K562 treated with DMSO at 1 percent for 24 hours (cell line): ENCODE results near the gene ELK4. TPM values are rescaled to one million over a fixed set of nuclear protein-coding genes. Genes with fewer than 3 reads are reported as not detected.

ENCODE experiments used
- total RNA-seq: library from RNA; unstranded; fragments of 300-600 nt; gene quantifications from 2 replicates; pipeline ENCODE4 v1.2.3, GENCODE V29; 2022; ENCODE audit warnings: low read depth; ENCODE audit not compliant: insufficient read depth

The ELK4 gene, protein sequence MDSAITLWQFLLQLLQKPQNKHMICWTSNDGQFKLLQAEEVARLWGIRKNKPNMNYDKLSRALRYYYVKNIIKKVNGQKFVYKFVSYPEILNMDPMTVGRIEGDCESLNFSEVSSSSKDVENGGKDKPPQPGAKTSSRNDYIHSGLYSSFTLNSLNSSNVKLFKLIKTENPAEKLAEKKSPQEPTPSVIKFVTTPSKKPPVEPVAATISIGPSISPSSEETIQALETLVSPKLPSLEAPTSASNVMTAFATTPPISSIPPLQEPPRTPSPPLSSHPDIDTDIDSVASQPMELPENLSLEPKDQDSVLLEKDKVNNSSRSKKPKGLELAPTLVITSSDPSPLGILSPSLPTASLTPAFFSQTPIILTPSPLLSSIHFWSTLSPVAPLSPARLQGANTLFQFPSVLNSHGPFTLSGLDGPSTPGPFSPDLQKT
- 4.0 and 5.4 TPM in 2 replicates for total RNA-seq

DNA sequence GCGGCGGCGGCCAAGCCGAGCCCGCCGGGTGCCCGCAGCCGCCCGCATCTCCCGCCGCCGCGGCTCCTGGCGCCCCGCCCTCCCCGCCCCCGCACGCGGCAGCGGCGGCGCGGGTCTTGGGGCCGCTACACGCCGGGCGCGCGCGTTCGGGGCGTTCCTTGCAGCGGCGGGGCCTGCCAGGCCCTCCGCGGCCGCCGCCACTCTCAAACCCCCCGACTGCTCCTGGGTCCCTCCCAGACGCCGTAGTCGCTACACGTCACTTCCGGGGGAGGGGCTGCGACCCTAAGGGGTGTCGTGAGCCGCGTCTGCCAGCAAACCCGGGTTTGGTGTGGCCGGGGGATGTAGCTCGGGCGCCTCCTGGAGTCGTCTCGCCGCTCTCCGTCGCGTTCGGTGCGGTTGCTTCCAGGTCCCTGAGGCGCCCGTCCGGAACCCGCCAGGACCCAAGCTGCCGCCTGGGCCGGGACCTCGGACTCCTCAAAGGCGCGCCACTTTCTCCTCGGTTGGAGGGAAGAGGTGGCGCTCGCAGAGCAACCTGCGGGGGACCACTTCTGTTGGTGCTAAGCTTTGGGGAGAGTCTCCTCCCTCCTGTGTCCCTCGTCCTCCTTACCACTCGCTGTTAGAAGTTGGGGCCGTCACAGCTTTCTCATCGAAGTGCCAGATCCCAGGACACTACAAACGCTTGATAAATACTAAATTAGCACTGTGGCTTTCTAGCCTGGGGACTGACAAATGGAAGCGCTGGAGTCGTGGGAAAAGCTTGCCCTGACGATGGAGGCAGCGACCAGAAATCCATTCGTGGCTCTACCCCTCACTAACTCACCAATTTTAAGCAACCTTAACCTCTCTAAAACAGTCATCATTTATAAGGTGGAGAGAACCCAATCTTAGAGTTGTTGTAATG, at the start of gene ELK4:
Gene ELK4, minus strand, starts transcription at position 244 of the 901 bp plus-strand sequence. CDS start 8,129 bp downstream, outside the sequence.

DNA sequence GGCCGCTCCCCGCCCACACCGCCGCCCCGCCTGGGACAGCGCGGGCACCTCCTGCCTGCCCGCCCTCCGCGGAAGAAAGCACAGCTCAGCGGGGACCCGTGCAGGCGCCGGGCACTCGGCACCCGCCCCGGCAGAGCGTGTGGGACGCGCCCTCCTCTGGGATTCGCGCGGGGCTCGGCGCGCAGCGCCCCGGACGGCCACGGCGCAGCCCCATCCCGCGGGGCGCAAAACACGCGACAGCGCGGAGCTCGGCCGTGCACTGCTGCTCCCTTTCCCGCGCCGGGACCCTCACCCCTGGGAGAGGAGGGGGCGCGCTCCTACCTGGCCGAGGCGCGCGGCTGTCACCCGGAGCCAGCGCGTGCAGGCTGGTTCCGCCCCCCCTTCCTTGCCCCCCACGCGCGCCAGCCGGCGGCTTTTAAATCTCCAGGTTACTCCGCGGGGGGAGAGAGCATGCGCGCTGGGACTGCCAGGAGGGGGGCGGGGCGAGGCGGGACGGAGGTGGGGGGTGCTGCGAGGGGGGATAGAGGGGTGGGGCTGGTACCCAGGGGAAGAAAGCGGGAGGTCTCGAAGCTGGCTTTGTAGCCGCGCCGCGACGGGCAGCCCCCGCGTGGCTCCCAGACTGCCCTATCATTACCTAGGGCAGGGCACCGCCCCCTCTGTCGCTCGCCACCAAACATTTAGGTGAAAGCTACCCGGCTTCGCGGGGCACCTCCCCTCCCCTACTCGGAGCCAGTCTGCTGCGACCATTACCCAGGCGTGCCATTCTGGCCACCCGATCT, 48.5 kb upstream of the ELK4 start, which contains the start of gene SLC45A3:
Gene SLC45A3, minus strand, starts transcription at position 437 of the 779 bp plus-strand sequence. CDS start 15,853 bp downstream, outside the sequence.

Other genes with a start within 250 kb of the ELK4 start
- gene LEMD1, start 210.0 kb downstream of the ELK4 start, total RNA-seq: not detected in 2 replicates
- 0.67 and 1.6 TPM in 2 replicates for gene BLACAT1, start 176.0 kb downstream of the ELK4 start, total RNA-seq
- 1.1 and 1.9 TPM in 2 replicates for gene CDK18, start 127.3 kb downstream of the ELK4 start, total RNA-seq
- 6.8 and 8.1 TPM in 2 replicates for gene SLC45A3, start 48.5 kb upstream of the ELK4 start, total RNA-seq
- gene NUCKS1, start 118.2 kb upstream of the ELK4 start, total RNA-seq: 351 and 592 TPM in 2 replicates
- 16.5 and 16.8 TPM in 2 replicates for gene RAB29, start 143.5 kb upstream of the ELK4 start, total RNA-seq
- 9.5 and 10.8 TPM in 2 replicates for gene SLC41A1, start 181.2 kb upstream of the ELK4 start, total RNA-seq
- not detected in 2 replicates for gene PM20D1, start 218.1 kb upstream of the ELK4 start, total RNA-seq